Amniotic epithelial cell (primary cell): ENCODE measurements around the gene CALM1.

ENCODE experiments used
- DNase-seq: peaks from one replicate; pipeline ENCODE4 v3.0.0-alpha.2; 2010; ENCODE audit warnings: low read depth

The CALM1 gene

GRCh38 chr14:90443161-90444076, 46.6 kb downstream of the CALM1 start:
- no peak for DNase-seq

- DNase-seq, result peak; percentile 37
These were observed 47.4 kb downstream of the CALM1 start for GRCh38 chr14:90444077-90444696.

GRCh38 chr14:90445011-90445410, 48.2 kb downstream of the CALM1 start:
- no peak for DNase-seq

- DNase-seq, result no peak
These were observed 49.6 kb downstream of the CALM1 start for GRCh38 chr14:90446405-90446804.

- DNase-seq, result no peak
These were observed 51.1 kb downstream of the CALM1 start for GRCh38 chr14:90447720-90448497.

- no peak for DNase-seq
These were observed 52.6 kb downstream of the CALM1 start for GRCh38 chr14:90449411-90449810.

- no peak for DNase-seq
These were observed 53.3 kb downstream of the CALM1 start for GRCh38 chr14:90450151-90450550.

- no peak for DNase-seq
These were observed 53.8 kb downstream of the CALM1 start for GRCh38 chr14:90450667-90451066.

- DNase-seq, result no peak
These were observed 54.6 kb downstream of the CALM1 start for GRCh38 chr14:90451443-90451842.

GRCh38 chr14:90451961-90452360, 55.1 kb downstream of the CALM1 start:
- DNase-seq, result no peak

- no peak for DNase-seq
These were observed 55.5 kb downstream of the CALM1 start for GRCh38 chr14:90452366-90452765.

- DNase-seq, result peak; percentile 49
These were observed 56.6 kb downstream of the CALM1 start for GRCh38 chr14:90453401-90453951.

- peak; percentile 90 for DNase-seq
These were observed 57.5 kb downstream of the CALM1 start for GRCh38 chr14:90454041-90455000.

- DNase-seq, result no peak
These were observed 58.3 kb downstream of the CALM1 start for GRCh38 chr14:90455100-90455571.

GRCh38 chr14:90456551-90456950, 59.7 kb downstream of the CALM1 start:
- no peak for DNase-seq

GRCh38 chr14:90457186-90457585, 60.4 kb downstream of the CALM1 start:
- no peak for DNase-seq
